Measurements from ENCODE around the gene B3GNT5. TPM values are rescaled to one million over a fixed set of nuclear protein-coding genes. Genes with fewer than 3 reads are reported as not detected.

Gene B3GNT5, protein sequence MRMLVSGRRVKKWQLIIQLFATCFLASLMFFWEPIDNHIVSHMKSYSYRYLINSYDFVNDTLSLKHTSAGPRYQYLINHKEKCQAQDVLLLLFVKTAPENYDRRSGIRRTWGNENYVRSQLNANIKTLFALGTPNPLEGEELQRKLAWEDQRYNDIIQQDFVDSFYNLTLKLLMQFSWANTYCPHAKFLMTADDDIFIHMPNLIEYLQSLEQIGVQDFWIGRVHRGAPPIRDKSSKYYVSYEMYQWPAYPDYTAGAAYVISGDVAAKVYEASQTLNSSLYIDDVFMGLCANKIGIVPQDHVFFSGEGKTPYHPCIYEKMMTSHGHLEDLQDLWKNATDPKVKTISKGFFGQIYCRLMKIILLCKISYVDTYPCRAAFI
- 37.6 TPM for total RNA-seq

DNA sequence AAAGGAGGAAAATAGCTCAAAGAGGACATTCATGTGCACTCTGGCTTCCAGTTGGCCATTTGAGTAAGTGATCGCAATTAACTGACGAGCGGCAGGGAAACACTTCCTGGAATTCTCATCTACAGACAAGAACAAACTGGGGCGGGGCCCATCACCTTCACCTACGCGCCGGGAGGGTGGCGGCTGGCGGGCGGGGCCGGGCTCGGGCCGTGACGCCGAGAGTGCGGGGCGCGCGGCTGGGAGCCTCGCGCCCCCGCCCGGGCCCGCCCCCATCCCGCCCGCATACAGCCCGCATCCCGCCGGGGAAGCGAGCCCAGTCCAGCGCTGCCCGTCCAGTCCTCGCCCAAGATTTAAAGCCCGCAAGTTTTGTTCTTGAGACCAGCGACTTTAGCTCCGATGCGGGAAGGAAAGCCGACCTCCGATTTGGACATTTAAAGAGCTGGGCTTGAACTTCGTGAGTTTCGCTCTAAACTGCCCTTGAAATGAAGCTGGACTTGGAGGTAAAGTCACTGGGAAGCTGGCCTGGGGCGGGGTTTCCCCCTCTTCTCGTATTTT, at the start of gene B3GNT5:
TSS of gene B3GNT5 (plus strand) at position 281 of the 555 bp plus-strand sequence. CDS start 16,546 bp downstream, outside the sequence.
- Histone ChIP-seq H3K4me3 (ENCODE audit: low read length) (peak within 1 kb of the TSS; percentile 53), H3K9me3 (ENCODE audit: low read depth, low read length) (no peaks in the 10 kb centered on the region), H3K4me1 (ENCODE audit: insufficient read depth, low read length) (peaks cover 24% of the 10 kb centered on the region), H3K27me3 (ENCODE audit: insufficient read depth, low read length) (peaks cover 22% of the 10 kb centered on the region)

DNA sequence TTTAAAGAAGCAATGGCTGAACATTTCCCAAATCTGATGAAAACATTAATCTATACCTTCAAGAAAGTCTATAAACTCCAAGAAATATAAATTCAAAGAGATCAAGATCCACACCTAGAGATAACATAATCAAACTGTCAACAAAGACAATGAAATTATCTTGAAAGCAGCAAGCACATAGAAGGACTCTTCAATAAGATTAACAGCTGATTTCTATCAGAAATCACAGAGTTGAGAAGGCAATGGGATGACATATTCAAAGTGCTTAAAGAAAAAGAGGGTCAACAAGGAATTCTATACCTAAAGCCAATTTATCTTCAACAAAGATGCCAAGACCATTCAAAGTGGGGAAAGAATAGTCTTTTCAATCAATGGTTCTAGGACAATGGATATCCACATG, 49.4 kb upstream of the B3GNT5 start:
- Histone ChIP-seq H3K4me3 (ENCODE audit: low read length) (no peak overlapping the region), H3K27me3 (ENCODE audit: insufficient read depth, low read length) (no peaks in the 10 kb centered on the region), H3K4me1 (ENCODE audit: insufficient read depth, low read length) (peaks cover 8% of the 10 kb centered on the region), H3K9me3 (ENCODE audit: low read depth, low read length) (peaks cover 6% of the 10 kb centered on the region)

DNA sequence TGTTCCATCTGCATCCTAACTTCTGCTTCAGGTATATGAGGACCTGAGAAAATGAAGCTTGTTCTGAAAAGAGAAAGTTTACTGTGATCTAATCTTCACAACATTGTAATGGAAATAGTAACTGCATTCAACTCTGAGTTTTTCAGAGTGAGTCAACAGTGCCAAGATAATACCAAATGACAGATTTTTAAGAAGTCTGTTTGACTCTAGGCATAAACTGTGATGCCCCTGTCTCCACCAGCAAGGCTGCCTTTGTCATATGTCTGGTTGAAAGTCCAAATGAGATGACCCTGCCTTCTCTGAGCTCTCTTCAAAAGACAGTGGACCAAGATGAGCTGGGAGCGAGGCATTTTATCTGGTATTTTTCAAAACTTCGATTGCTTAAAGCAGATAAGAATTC, 44.8 kb upstream of the B3GNT5 start:
- Histone ChIP-seq H3K9me3 (ENCODE audit: low read depth, low read length) (peaks cover 6% of the 10 kb centered on the region), H3K4me1 (ENCODE audit: insufficient read depth, low read length) (peaks cover 35% of the 10 kb centered on the region), H3K27me3 (ENCODE audit: insufficient read depth, low read length) (no peaks in the 10 kb centered on the region)

DNA sequence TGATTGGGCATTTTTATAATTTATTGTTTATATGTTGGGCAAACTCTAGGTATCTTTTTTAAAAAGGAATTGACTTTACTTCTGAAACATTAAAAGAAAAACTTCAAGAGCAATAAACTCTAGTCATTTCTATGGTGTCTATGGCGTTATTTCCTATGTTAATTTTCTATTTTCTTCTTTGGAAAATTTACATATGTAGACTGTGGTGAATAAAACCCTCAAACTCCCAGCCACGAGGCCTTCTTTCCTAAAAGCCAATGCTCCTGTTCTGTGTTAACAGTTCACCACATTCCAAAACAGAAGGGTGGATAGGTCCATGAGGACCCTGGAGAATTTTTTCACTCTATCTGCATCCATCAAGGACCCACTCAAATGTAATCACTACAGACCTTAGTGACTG, 44.3 kb upstream of the B3GNT5 start:
- Histone ChIP-seq H3K9me3 (ENCODE audit: low read depth, low read length) (peaks cover 3% of the 10 kb centered on the region), H3K4me1 (ENCODE audit: insufficient read depth, low read length) (peaks cover 35% of the 10 kb centered on the region), H3K4me3 (ENCODE audit: low read length) (no peak overlapping the region), H3K27me3 (ENCODE audit: insufficient read depth, low read length) (no peaks in the 10 kb centered on the region)

More for the DNA sequence above, 44.8 kb upstream of the B3GNT5 start:
- no peak overlapping the region for H3K4me3 ChIP-seq (ENCODE audit: low read length)

DNA sequence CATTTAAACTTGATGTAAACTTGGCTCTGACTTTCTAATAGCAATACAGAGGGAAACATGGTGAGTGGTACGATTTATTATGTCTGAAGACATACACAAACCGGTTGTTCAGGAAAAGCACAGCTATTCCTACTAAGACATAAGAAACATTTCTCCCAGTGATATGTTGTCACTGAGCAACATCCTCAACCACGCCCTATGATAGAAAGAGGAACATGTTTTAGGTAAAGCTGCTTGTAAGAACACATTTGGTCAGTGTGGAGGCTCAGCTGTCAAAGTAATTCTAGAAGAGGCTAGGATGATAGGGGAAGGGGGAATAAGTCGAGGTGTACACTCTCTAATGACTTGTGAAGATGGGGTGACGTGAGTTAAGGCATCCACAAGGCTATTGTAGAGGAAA, 42.7 kb upstream of the B3GNT5 start:
- Histone ChIP-seq H3K4me3 (ENCODE audit: low read length) (no peak overlapping the region), H3K27me3 (ENCODE audit: insufficient read depth, low read length) (no peaks in the 10 kb centered on the region), H3K4me1 (ENCODE audit: insufficient read depth, low read length) (peaks cover 38% of the 10 kb centered on the region), H3K9me3 (ENCODE audit: low read depth, low read length) (no peaks in the 10 kb centered on the region)

DNA sequence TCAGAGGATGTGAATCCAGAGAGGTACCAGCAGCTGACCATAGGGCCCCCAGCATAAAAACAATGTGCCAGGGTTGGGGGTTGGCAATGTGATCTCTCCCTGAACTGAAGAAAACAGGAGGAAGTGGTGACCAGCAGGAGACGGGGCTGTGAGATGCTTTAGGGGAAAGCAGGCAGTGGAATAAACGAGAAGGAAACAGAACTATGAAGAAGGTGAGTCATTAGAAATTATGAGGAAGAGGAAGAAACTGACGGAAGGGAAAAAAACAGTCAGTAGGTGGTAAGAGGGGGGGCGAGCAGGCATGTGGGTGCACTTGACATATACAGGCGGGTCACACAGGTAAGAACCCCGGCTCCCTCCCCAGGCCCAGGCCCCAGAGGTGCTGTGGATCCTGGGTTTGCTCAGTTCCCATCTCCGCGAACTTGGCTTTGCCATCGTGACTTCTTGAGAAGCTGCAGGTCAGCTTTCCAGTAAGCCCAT, 42.2 kb upstream of the B3GNT5 start:
- no peaks in the 10 kb centered on the region for H3K9me3 ChIP-seq (ENCODE audit: low read depth, low read length)
- peaks cover 38% of the 10 kb centered on the region for H3K4me1 ChIP-seq (ENCODE audit: insufficient read depth, low read length)
- no peaks in the 10 kb centered on the region for H3K27me3 ChIP-seq (ENCODE audit: insufficient read depth, low read length)
- no peak overlapping the region for H3K4me3 ChIP-seq (ENCODE audit: low read length)

DNA sequence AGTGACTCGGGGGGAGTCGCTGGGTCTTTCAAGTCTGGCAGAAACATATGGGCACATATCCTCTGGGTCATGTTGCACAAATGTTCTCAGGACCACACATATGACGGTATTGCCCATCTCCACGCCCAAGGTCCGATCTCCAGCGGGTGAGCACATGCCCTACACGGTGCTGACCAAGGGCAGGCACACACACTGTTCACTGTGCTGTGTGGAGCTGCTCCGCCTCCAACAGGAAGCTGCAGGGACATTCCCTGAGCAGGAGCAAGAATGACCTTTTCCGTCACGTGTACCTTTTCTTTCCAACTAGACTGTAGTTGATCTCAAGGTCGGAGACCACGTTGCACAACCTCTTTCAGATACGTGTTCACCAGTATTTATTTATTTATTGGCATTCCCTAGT, 41.7 kb upstream of the B3GNT5 start:
- peaks cover 38% of the 10 kb centered on the region for H3K4me1 ChIP-seq (ENCODE audit: insufficient read depth, low read length)
- no peaks in the 10 kb centered on the region for H3K27me3 ChIP-seq (ENCODE audit: insufficient read depth, low read length)
- no peaks in the 10 kb centered on the region for H3K9me3 ChIP-seq (ENCODE audit: low read depth, low read length)
- H3K4me3 ChIP-seq (ENCODE audit: low read length), result no peak overlapping the region

DNA sequence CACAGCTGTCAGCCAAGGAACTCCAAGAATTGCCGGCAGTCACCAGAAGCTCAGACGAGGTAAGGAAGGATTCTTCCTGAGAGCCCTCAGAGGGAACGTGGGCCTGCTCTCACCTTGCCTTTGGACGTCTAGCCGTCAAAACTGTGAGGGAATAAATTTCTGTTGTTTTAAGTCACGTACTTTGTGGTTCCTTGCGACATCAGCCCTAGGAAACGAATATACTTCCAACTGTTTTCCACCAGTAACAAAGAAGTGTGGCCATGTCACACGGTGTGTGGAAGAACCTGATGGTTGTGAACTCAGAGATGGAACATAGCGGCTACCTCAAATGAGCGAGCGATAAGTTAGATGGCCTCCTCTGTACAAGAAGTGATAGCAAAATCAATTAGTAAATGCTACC, 41.0 kb upstream of the B3GNT5 start:
- Histone ChIP-seq H3K9me3 (ENCODE audit: low read depth, low read length) (no peaks in the 10 kb centered on the region), H3K27me3 (ENCODE audit: insufficient read depth, low read length) (no peaks in the 10 kb centered on the region), H3K4me1 (ENCODE audit: insufficient read depth, low read length) (peaks cover 37% of the 10 kb centered on the region), H3K4me3 (ENCODE audit: low read length) (no peak overlapping the region)

DNA sequence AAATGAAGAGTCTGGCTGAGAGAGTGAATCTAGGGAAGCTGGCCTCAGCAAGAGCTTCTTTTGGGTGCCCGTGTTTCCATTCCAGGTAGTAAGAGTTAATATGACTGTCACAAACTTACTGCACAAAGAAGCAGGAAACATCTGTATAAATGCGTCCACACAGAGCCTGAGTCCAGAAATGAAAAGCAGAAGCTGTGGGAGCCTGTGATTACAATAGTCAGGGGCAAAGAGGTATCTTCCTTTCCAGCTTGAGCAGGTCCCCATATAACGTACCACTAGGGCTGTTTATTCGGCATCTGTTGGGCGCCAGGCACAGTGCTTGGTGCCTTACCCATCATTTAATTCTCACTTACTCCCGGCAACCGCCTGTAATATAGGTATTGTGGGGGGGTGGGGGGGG, 40.5 kb upstream of the B3GNT5 start:
- Histone ChIP-seq H3K4me3 (ENCODE audit: low read length) (no peak overlapping the region), H3K27me3 (ENCODE audit: insufficient read depth, low read length) (no peaks in the 10 kb centered on the region), H3K4me1 (ENCODE audit: insufficient read depth, low read length) (peaks cover 35% of the 10 kb centered on the region), H3K9me3 (ENCODE audit: low read depth, low read length) (no peaks in the 10 kb centered on the region)

DNA sequence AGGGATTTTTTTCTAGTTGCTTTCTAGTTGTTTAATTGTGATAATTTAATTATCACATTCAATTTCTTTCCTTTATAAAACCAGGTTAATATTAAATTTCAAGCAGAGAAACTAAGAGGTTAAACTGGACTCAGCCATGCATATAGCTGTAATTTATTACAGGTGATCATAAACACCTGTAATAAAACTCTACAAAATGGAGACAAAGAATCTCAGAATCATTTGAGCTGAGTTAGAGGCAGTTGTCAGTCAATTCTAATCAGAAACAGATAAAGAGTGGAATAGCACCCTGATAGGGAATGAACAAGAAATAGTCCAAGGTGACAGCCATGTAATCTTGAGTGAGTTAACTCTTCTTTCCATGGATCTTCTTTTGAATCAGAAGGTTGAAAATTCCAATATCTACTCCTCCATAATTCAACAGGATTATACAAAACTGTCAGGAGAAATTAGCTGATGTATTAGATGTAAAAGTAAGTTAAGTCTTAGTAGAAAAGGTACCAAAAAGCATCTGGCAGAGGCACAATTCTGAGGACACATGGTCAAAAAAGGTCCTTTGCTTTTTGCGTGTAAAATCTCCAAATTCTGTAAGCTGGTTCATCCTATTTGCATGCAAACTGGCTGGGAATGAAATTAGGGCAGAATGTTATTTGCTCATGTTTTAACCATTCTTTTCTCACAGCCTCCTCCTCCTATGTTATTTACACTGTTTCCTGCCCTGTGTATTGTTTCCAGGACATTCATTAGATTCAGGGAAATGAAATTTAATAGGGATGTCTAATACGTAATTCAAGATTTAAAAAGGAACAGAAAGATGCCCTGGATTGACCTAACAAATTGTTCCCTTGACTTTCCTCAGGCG, 39.4 kb upstream of the B3GNT5 start:
- H3K27me3 ChIP-seq (ENCODE audit: insufficient read depth, low read length), result no peaks in the 10 kb centered on the region
- no peak overlapping the region for H3K4me3 ChIP-seq (ENCODE audit: low read length)

DNA sequence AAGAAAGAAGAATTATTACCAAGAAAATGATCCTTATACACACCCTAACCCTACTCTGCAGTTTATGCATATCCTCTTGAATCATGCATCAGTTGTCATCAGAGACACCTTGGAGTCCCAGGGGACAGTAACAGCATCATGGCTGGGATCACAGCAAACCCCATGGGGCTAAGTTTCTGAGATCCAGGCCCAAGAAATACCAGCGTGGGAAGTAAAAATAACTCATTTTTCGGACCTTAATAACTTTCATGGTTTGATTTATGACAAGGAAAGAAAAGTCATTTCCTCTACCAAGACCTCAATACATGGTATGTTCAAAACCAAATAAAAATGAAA, 38.8 kb upstream of the B3GNT5 start:
- no peaks in the 10 kb centered on the region for H3K9me3 ChIP-seq (ENCODE audit: low read depth, low read length)
- H3K27me3 ChIP-seq (ENCODE audit: insufficient read depth, low read length), result no peaks in the 10 kb centered on the region
- no peak overlapping the region for H3K4me3 ChIP-seq (ENCODE audit: low read length)
- H3K4me1 ChIP-seq (ENCODE audit: insufficient read depth, low read length), result peaks cover 45% of the 10 kb centered on the region

More for the DNA sequence above, 39.4 kb upstream of the B3GNT5 start:
- Histone ChIP-seq H3K4me1 (ENCODE audit: insufficient read depth, low read length) (peaks cover 41% of the 10 kb centered on the region), H3K9me3 (ENCODE audit: low read depth, low read length) (no peaks in the 10 kb centered on the region)

DNA sequence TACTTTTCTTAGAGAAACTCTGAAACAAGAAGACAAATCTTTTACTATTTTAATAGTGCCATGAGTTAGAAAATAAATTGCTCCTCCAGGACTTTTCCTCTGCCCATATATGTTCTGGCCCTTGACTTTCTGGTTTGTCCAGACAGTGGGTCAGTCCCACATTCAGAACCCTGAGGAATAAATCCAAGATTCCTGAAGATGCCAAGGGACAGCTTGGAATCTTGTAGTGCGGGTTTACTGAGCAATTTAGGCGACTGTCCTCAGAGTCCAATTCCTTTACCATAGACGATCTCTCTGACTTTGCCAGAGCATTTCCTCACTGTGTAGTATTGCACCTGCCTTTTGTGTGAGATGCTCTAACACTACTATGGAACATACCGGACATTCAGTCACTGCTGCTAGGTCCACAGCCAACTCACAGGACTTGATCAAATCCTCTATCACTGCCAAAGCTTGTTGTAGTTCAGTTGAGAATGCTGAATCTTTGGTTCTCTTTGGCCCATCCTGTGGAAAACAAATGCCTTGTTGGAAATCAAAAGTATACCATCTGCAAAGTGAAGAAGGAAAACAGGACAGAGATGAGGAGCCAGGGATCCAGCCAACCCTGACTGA, 37.4 kb upstream of the B3GNT5 start:
- Histone ChIP-seq H3K4me1 (ENCODE audit: insufficient read depth, low read length) (peaks cover 32% of the 10 kb centered on the region), H3K4me3 (ENCODE audit: low read length) (no peak overlapping the region), H3K9me3 (ENCODE audit: low read depth, low read length) (no peaks in the 10 kb centered on the region), H3K27me3 (ENCODE audit: insufficient read depth, low read length) (no peaks in the 10 kb centered on the region)

DNA sequence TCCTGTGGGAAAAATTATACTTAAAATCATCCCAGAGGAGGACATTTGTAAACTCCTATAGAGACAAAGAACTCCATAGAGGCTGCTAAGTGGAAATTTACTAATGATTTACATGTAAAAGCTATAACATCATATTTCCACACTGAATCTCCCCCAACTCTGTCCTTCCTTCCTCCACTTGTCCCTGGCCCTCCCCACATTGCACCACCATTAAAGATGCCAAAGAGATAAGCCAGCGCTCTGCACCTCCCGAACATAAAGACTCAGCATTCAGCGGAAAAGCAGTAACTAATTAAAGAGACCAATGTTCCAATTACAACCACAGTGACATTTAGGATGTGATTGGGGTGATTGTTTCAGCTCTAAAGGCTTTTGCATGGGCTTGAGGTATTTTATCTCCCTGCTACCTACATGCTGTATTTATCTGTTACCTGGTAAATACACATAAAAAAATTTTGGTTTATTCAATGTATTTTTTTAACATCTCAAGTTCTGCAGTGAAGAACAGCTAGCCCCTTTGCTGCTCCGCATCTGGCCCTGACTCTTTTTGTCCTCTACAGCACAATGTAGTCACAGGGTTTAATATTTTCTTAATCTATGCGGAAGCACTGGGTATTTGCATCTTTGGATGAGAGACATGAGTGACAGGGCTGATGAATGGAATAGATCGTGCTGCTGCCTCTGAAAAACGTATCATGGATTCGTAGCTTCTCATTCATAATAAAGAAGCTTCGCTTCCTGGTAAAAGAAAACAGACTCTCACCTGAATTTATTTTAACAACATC, 35.3 kb upstream of the B3GNT5 start:
- H3K4me1 ChIP-seq (ENCODE audit: insufficient read depth, low read length), result peaks cover 13% of the 10 kb centered on the region
- no peaks in the 10 kb centered on the region for H3K27me3 ChIP-seq (ENCODE audit: insufficient read depth, low read length)
- H3K9me3 ChIP-seq (ENCODE audit: low read depth, low read length), result no peaks in the 10 kb centered on the region
- no peak overlapping the region for H3K4me3 ChIP-seq (ENCODE audit: low read length)

DNA sequence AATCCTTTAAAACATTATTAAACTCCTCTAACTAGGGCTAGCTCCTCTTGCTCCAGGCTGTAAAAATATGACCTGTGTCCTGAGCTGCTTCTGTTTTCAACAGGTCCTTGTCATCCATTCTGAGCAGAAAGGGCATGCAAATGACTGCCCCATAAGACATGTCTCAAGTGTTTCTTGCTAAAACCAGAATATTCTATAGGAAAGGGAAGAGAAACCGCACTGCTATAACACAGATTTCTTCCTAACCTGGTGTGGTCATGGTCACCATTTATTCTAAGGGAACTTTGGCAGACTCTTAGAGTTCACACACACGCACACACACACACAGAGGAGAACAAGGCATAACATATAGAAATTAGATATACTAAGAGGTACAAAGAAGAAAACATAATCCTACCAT, 34.2 kb upstream of the B3GNT5 start:
- peaks cover 13% of the 10 kb centered on the region for H3K4me1 ChIP-seq (ENCODE audit: insufficient read depth, low read length)
- no peak overlapping the region for H3K4me3 ChIP-seq (ENCODE audit: low read length)
- no peaks in the 10 kb centered on the region for H3K27me3 ChIP-seq (ENCODE audit: insufficient read depth, low read length)
- H3K9me3 ChIP-seq (ENCODE audit: low read depth, low read length), result no peaks in the 10 kb centered on the region

Measured in mononuclear cell (primary cell).